Astrocyte (in vitro differentiated cells and primary cell): Measurements from ENCODE around the gene PGPEP1. TPM values are rescaled to one million over a fixed set of nuclear protein-coding genes. Genes with fewer than 3 reads are reported as not detected.
A peak's percentile ranks its signal among the peaks of the same experiment; 100 is the strongest.

ENCODE experiments used
- DNase-seq: peaks from one replicate; pipeline ENCODE4 v3.0.0-alpha.2; 2010; ENCODE audit warnings: low read depth
- FAIRE-seq: peaks from 2 replicates; lab custom pipeline; 2011; peaks lifted over from hg19 to GRCh38; lab: Jason Lieb, UNC
- H2AFZ ChIP-seq: 2 replicates; pipeline ENCODE4 v1.6.0; 2012; ENCODE audit warnings: low read depth, low read length, inconsistent platforms
- H3K27ac ChIP-seq: 2 replicates; pipeline ENCODE4 v1.5.1; 2011; ENCODE audit warnings: low read depth, low read length, inconsistent platforms
- H3K27me3 ChIP-seq: 2 replicates; pipeline ENCODE4 v1.6.0; 2011; ENCODE audit warnings: low read length, inconsistent platforms; ENCODE audit not compliant: insufficient read depth
- H3K36me3 ChIP-seq: 2 replicates; pipeline ENCODE4 v1.5.1; 2011; ENCODE audit warnings: low read length, inconsistent platforms; ENCODE audit not compliant: insufficient read depth
- H3K4me1 ChIP-seq: 2 replicates; pipeline ENCODE4 v1.5.1; 2011; ENCODE audit warnings: low read length, inconsistent platforms; ENCODE audit not compliant: insufficient read depth
- H3K4me2 ChIP-seq: 2 replicates; pipeline ENCODE4 v1.6.0; 2012; ENCODE audit warnings: low read length, inconsistent platforms
- H3K4me3 ChIP-seq: 2 replicates; pipeline ENCODE4 v1.5.1; 2011; ENCODE audit warnings: low read depth, mild to moderate bottlenecking, low read length, inconsistent platforms; ENCODE audit not compliant: insufficient read depth
- H3K79me2 ChIP-seq: 2 replicates; pipeline ENCODE4 v1.6.0; 2012; ENCODE audit warnings: mild to moderate bottlenecking, low read length, inconsistent platforms; ENCODE audit not compliant: insufficient read depth
- H3K9ac ChIP-seq: 2 replicates; pipeline ENCODE4 v1.6.0; 2012; ENCODE audit warnings: mild to moderate bottlenecking, low read length, inconsistent platforms
- H3K9me3 ChIP-seq: 2 replicates; pipeline ENCODE4 v1.5.1; 2012; ENCODE audit warnings: low read depth, mild to moderate bottlenecking, low read length, inconsistent platforms; ENCODE audit not compliant: insufficient read depth
- H4K20me1 ChIP-seq: 2 replicates; pipeline ENCODE4 v1.6.0; 2012; ENCODE audit warnings: low read length, inconsistent platforms; ENCODE audit not compliant: insufficient read depth
- H3K27ac Mint-ChIP-seq: one replicate; pipeline ENCODE4 v1.8.0; 2021; ENCODE audit warnings: mild to moderate bottlenecking, mixed read lengths; ENCODE audit not compliant: unreplicated experiment
- H3K27me3 Mint-ChIP-seq: one replicate; pipeline ENCODE4 v1.8.0; 2021; ENCODE audit warnings: low read depth, mixed read lengths; ENCODE audit not compliant: unreplicated experiment
- H3K36me3 Mint-ChIP-seq: one replicate; pipeline ENCODE4 v1.8.0; 2021; ENCODE audit warnings: low read depth, mixed read lengths; ENCODE audit not compliant: unreplicated experiment
- H3K4me1 Mint-ChIP-seq: one replicate; pipeline ENCODE4 v1.8.0; 2021; ENCODE audit warnings: low read depth, mixed read lengths; ENCODE audit not compliant: unreplicated experiment
- H3K4me3 Mint-ChIP-seq: one replicate; pipeline ENCODE4 v1.8.0; 2021; ENCODE audit warnings: mild to moderate bottlenecking, moderate library complexity, mixed read lengths; ENCODE audit not compliant: unreplicated experiment
- H3K9me3 Mint-ChIP-seq: one replicate; pipeline ENCODE4 v1.8.0; 2021; ENCODE audit warnings: mild to moderate bottlenecking, mixed read lengths; ENCODE audit not compliant: unreplicated experiment
- EZH2 ChIP-seq: IDR thresholded peaks from 2 replicates; pipeline ENCODE4 v1.6.1; 2012; ENCODE audit warnings: mild to moderate bottlenecking, low read length, inconsistent platforms; ENCODE audit not compliant: insufficient read depth
- total RNA-seq: library from RNA; stranded (reverse); gene quantifications from 2 replicates; pipeline ENCODE4 v1.2.1, GENCODE V29; 2021
- TF ChIP-seq, protein P1 (sequence below): IDR thresholded peaks from 2 replicates; pipeline ENCODE4 v1.5.1; 2011; ENCODE audit warnings: low read depth, mild to moderate bottlenecking, inconsistent platforms, low read length, moderate library complexity; ENCODE audit not compliant: insufficient read depth

The PGPEP1 gene
- total RNA-seq, 1 donor from 2014 or later: 28.4 TPM

DNA sequence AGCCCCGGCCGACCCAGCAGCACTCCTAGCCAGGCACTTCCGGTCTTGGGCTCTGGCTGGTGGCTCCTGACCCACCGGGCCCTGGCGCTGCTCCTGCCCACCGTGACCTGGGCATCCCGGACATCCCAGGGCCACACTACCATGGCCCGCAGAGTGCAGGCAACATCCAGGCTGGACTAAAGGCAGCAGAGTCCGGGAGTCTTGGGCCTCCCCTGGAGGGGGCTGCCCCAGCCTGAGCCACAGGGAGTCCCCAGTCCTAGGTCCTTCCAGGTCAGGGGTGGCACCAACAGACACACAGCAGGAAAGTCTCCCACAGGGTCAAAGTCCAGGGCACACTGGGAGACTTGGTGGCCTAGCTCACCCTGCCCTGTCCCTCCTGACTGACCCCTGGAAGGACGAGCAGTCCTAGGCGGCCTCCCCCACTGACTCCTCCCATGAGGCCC, 28.3 kb upstream of the PGPEP1 start:
- Histone ChIP-seq H3K9ac (no peak overlapping the region), H3K4me2 (no peak overlapping the region), H3K27ac (no peak overlapping the region), H3K79me2 (peaks cover 3% of the 10 kb centered on the region), H3K4me1 (no peaks in the 10 kb centered on the region), H3K27me3 (no peaks in the 10 kb centered on the region), H3K36me3 (peaks cover 3% of the 10 kb centered on the region), H2AFZ (no peak overlapping the region), H3K9me3 (no peaks in the 10 kb centered on the region), H3K4me3 (no peak overlapping the region), H4K20me1 (no peaks in the 10 kb centered on the region)
- no peak for TF ChIP-seq EZH2
- TF ChIP-seq, protein P1, sequence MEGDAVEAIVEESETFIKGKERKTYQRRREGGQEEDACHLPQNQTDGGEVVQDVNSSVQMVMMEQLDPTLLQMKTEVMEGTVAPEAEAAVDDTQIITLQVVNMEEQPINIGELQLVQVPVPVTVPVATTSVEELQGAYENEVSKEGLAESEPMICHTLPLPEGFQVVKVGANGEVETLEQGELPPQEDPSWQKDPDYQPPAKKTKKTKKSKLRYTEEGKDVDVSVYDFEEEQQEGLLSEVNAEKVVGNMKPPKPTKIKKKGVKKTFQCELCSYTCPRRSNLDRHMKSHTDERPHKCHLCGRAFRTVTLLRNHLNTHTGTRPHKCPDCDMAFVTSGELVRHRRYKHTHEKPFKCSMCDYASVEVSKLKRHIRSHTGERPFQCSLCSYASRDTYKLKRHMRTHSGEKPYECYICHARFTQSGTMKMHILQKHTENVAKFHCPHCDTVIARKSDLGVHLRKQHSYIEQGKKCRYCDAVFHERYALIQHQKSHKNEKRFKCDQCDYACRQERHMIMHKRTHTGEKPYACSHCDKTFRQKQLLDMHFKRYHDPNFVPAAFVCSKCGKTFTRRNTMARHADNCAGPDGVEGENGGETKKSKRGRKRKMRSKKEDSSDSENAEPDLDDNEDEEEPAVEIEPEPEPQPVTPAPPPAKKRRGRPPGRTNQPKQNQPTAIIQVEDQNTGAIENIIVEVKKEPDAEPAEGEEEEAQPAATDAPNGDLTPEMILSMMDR: no peak
- Mint-ChIP-seq H3K9me3 (no peaks in the 10 kb centered on the region), H3K27ac (no peak overlapping the region), H3K4me3 (no peak overlapping the region), H3K36me3 (peaks cover 1% of the 10 kb centered on the region), H3K4me1 (peaks cover 2% of the 10 kb centered on the region), H3K27me3 (no peaks in the 10 kb centered on the region)
- FAIRE-seq (no peak), DNase-seq (no peak)

DNA sequence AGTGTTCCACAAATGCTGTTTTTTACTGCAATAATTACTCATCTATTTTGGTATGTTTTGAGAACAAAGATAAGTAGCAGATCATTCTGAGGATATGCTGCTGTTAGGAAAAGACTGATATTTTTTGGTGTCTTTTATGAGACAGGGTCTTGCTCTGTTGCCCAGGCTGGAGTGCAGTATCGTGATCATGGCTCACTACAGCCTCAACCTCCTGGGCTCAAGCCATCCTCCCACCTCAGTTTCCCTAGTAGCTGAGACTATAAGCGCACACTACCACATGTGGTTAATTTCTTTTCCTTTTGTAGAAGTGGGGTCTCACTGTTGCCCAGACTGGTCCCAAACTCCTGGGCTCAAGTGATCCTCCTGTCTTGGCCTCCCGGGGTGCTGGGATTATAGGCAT, 27.0 kb upstream of the PGPEP1 start:
- H3K4me3 Mint-ChIP-seq: no peak overlapping the region
- Histone ChIP-seq H3K36me3 (peaks cover 2% of the 10 kb centered on the region), H2AFZ (no peak overlapping the region), H3K4me2 (no peak overlapping the region), H4K20me1 (no peaks in the 10 kb centered on the region), H3K27ac (no peak overlapping the region), H3K9ac (peak overlapping the region; percentile 14), H3K4me1 (no peaks in the 10 kb centered on the region), H3K4me3 (no peak overlapping the region), H3K27me3 (no peaks in the 10 kb centered on the region), H3K9me3 (no peaks in the 10 kb centered on the region), H3K79me2 (peaks cover 8% of the 10 kb centered on the region)
- TF ChIP-seq, protein P1: no peak
- no peak for TF ChIP-seq EZH2
- H3K36me3 Mint-ChIP-seq: peaks cover 1% of the 10 kb centered on the region
- DNase-seq: no peak
- no peaks in the 10 kb centered on the region for H3K27me3 Mint-ChIP-seq
- H3K4me1 Mint-ChIP-seq: peaks cover 2% of the 10 kb centered on the region
- no peak for FAIRE-seq
- no peaks in the 10 kb centered on the region for H3K9me3 Mint-ChIP-seq
- H3K27ac Mint-ChIP-seq: no peak overlapping the region

DNA sequence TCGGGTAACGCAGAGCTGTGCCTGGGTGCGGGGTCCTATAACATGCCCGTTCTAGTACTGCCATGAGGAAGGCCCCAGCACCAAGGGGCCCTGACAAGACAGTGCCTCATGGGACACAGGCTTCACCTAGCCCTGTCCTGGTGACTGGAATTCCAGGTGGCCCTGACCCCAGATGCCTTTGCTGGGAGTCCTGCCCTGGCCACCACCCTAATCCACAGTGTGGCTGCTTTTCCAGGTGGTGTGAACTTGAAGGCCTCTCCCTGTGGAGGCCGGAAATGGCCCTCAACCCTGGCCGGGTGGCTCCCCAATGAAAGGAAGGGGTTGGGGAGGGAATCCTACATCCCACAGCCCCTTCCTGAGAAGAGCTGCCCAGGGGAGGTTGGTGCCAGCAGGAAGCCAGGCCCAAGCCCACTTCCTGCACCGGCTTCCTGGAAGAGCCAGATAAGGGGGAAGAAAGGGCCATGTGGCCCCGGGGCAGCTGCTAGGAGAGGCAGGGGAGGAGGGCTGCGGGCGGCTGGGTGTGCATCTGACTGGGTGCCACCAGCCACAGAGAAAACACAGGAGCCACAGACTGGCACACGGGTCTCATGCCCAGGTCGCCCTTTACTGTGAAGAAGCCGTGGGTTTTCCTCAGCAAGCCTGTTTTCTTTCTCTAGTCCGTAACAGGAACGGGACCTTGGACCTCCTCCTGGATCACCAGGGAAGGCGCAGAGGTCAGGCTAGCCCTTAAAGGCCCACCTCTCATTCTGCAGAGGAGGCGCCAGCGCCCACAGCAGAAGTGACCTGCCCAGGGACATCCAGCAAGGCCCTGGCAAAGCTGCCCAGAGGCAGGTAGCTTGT, 22.2 kb upstream of the PGPEP1 start:
- FAIRE-seq: no peak
- no peak overlapping the region for H3K4me3 ChIP-seq
- no peak overlapping the region for H2AFZ ChIP-seq
- H3K9me3 Mint-ChIP-seq: no peaks in the 10 kb centered on the region
- TF ChIP-seq, protein P1: no peak
- no peak for TF ChIP-seq EZH2
- no peaks in the 10 kb centered on the region for H3K9me3 ChIP-seq
- no peaks in the 10 kb centered on the region for H3K27me3 ChIP-seq
- H3K36me3 ChIP-seq: peaks cover 5% of the 10 kb centered on the region
- peaks cover 48% of the 10 kb centered on the region for H3K79me2 ChIP-seq
- H3K27ac Mint-ChIP-seq: no peak overlapping the region
- DNase-seq: no peak
- H3K4me2 ChIP-seq: no peak overlapping the region
- H3K4me1 ChIP-seq: peaks cover 18% of the 10 kb centered on the region
- H3K27ac ChIP-seq: no peak overlapping the region
- peaks cover 19% of the 10 kb centered on the region for H3K4me1 Mint-ChIP-seq
- peak overlapping the region; percentile 30 for H3K9ac ChIP-seq
- H4K20me1 ChIP-seq: no peaks in the 10 kb centered on the region
- H3K36me3 Mint-ChIP-seq: peaks cover 4% of the 10 kb centered on the region
- no peak overlapping the region for H3K4me3 Mint-ChIP-seq
- no peaks in the 10 kb centered on the region for H3K27me3 Mint-ChIP-seq
